ENCODE measurements around the gene CCDC47. TPM values are rescaled to one million over a fixed set of nuclear protein-coding genes. Genes with fewer than 3 reads are reported as not detected.

CCDC47 gene
- total and polyA plus RNA-seq, 12 donors: 32.0 to 153 (median 88.6) TPM

DNA sequence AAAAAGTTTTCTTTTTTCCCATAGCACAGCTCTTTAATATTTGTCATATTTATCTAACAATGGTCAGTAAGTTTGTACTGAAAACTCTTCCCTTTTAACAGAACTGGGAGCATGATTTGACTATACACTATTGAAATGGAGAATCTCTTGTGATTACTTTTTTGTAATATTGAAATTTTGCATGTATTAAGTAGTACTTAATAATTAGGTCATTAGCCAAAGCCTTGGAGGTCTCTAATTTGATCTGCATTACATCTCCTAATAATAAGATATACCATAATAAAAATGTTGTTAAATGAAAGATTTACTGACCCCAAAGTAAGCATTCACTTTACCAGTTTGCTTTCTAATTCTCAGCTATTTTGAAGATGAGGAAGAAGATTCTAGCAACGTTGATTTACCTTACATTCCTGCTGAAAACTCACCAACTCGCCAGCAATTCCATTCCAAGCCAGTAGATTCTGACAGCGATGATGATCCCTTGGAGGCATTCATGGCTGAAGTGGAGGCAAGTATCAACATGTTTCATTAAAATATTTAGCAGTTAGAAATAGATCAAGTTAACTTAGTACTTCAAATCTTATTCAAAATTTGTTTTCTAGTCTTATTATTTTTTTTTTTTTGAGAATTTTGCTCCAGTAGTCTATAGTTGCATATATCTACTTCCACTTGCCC lies 18.8 kb upstream of the CCDC47 start:
- H3K27ac ChIP-seq: no peak overlapping the region
- no peaks in the 10 kb centered on the region for H3K27me3 ChIP-seq
- intact Hi-C loops (cut with DNase I): no loop called here
- H3K36me3 ChIP-seq: peaks cover 0 to 100% (median 75%) of the 10 kb centered on the region in 9 donors
- no peak for ATAC-seq
- 89% methylated on average over 3 of the region's 3 CpGs for WGBS, 2 donors
- no peak overlapping the region for H3K4me3 ChIP-seq
- TF ChIP-seq, protein P1, sequence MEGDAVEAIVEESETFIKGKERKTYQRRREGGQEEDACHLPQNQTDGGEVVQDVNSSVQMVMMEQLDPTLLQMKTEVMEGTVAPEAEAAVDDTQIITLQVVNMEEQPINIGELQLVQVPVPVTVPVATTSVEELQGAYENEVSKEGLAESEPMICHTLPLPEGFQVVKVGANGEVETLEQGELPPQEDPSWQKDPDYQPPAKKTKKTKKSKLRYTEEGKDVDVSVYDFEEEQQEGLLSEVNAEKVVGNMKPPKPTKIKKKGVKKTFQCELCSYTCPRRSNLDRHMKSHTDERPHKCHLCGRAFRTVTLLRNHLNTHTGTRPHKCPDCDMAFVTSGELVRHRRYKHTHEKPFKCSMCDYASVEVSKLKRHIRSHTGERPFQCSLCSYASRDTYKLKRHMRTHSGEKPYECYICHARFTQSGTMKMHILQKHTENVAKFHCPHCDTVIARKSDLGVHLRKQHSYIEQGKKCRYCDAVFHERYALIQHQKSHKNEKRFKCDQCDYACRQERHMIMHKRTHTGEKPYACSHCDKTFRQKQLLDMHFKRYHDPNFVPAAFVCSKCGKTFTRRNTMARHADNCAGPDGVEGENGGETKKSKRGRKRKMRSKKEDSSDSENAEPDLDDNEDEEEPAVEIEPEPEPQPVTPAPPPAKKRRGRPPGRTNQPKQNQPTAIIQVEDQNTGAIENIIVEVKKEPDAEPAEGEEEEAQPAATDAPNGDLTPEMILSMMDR (IDR thresholded peaks at IDR 0.05): no peak
- no peaks in the 10 kb centered on the region for H3K4me1 ChIP-seq
- DNase-seq: no peak
- H3K9me3 ChIP-seq: no peaks in the 10 kb centered on the region

DNA sequence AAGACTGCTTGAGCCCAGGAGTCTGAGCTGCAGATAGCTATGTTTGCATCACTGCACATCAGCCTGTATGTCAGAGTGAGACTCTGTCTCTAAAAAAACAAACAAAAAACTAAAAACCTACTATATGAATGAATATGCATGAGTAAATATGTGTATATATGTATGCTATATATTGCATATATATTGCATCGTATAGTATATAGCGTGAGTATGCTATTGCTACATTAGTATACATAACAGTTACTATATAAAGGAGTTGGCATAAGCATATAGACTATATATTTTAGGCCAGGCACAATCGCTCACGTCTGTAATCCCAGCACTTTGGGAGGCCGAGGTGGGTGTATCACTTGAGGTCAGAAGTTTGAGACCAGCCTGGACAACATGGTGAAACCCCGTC lies 16.7 kb upstream of the CCDC47 start:
- intact Hi-C loops (cut with DNase I): no loop called here
- peaks cover 0 to 99% (median 59%) of the 10 kb centered on the region in 9 donors for H3K36me3 ChIP-seq
- 94 to 95% methylated on average over 6 of the region's 6 CpGs for WGBS, 2 donors
- ATAC-seq (no peak), DNase-seq (no peak)
- H3K4me1 ChIP-seq: peaks cover 0 to 8% (median 0%) of the 10 kb centered on the region in 9 donors
- H3K9me3 ChIP-seq: no peaks in the 10 kb centered on the region
- no peaks in the 10 kb centered on the region for H3K27me3 ChIP-seq
- H3K4me3 ChIP-seq: no peak overlapping the region
- H3K27ac ChIP-seq: no peak overlapping the region
- TF ChIP-seq, protein P1 (IDR thresholded peaks at IDR 0.05): no peak

DNA sequence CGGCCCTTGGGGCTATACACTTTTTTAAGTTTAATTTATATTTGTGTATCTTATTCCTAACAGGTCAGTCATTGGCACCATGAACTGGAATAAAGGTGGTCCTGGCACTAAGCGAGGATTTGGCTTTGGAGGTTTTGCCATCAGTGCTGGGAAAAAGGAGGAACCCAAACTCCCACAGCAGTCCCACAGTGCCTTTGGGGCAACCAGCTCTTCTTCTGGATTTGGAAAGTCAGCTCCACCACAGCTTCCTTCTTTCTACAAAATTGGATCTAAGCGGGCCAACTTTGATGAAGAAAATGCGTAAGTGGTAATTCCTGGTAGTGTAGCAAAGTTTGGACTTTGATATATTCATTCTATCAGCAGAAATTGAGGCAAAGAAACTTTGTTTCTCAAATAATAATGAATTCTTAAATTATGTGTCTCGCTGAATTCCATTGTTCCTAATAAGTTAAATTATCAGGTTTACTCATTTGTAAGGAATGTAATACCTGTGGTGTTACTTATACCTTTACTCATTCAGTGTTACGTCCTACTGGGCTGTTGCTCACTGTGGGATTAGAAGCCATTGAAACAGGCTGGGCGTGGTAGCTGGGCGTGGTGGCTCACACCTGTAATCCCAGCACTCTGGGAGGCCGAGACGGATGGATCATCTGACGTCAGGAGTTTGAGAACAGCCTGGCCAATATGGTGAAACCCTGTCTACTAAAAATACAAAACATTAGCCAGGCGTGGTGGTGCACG lies 13.7 kb upstream of the CCDC47 start:
- DNase-seq: no peak
- H3K27me3 ChIP-seq: no peaks in the 10 kb centered on the region
- no peaks in the 10 kb centered on the region for H3K9me3 ChIP-seq
- intact Hi-C loops (cut with DNase I): no loop called here
- no peak overlapping the region for H3K4me3 ChIP-seq
- WGBS, 2 donors: 97% methylated on average over 13 of the region's 13 CpGs
- TF ChIP-seq, protein P1 (IDR thresholded peaks at IDR 0.05): no peak
- peaks cover 0 to 97% (median 39%) of the 10 kb centered on the region in 9 donors for H3K36me3 ChIP-seq
- no peak overlapping the region for H3K27ac ChIP-seq
- no peak for ATAC-seq
- H3K4me1 ChIP-seq: peaks cover 0 to 14% (median 6%) of the 10 kb centered on the region in 9 donors

DNA sequence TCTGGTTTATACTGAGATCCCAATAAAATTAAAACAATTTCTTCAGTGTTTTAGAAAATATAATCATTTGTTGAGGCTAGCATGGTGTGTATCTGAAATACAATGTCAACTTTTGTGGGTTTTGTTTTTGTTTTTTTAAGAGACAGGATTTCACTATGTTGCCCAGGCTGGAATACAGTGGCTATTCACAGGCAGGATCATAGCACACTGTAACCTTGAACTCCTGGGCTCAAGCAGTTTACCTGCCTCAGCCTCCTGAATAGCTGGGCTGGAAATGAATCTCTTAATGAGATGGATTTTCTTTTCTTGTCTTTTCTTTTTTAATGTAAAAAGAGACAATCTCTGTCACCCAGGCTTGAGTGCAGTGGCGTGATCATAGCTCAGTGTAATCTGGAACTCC lies 12.7 kb upstream of the CCDC47 start:
- TF ChIP-seq, protein P1 (IDR thresholded peaks at IDR 0.05): no peak
- H3K4me3 ChIP-seq: no peak overlapping the region
- H3K36me3 ChIP-seq: peaks cover 0 to 97% (median 38%) of the 10 kb centered on the region in 9 donors
- no peaks in the 10 kb centered on the region for H3K27me3 ChIP-seq
- ATAC-seq (no peak), DNase-seq (no peak)
- H3K4me1 ChIP-seq: peaks cover 0 to 15% (median 6%) of the 10 kb centered on the region in 9 donors
- peak overlapping the region in 1 of 10 donors; percentile 34 for H3K27ac ChIP-seq
- intact Hi-C loops (cut with DNase I): no loop called here
- no peaks in the 10 kb centered on the region for H3K9me3 ChIP-seq
- 97 to 100% methylated on average over 1 of the region's 1 CpG for WGBS, 2 donors
